ENCODE data around the gene CENPA.
A peak's percentile ranks its signal among the peaks of the same experiment; 100 is the strongest.
"Not testable (repeated sequence)": the region's sequence is repeated elsewhere in the genome, so short reads cannot be mapped to it uniquely, and the experiment has no call there.

CENPA gene

DNA sequence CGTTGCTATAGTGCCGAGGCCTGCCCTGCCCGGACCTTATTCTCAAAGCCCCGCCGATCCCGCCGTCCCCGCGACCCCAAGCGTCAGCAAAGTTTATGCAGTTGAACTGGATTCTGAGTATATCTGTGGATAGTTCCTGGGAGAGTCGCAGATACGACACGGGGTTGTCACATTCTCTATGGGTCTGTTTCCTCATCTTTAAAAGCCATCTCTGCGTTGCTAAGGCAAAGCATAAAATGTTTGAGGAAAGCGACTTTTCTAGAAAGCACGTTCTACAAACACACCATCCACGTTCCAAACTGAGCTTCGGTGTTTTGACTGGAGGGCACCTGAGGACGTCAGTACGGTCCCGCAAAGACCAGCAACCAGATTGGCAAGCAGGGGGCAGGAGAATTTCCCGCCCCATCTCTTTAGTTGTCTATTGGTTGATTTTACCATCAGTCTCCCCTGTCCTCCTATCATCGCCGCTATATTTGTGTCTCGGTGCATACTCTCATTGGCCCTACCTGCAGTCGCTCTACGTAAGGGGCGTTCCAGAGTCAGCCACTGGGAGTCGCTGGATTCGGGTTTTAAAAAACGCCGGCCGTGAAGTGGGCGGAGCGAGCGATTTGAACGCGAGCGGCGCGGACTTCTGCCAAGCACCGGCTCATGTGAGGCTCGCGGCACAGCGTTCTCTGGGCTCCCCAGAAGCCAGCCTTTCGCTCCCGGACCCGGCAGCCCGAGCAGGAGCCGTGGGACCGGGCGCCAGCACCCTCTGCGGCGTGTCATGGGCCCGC lies at the start of gene CENPA:
CENPA (plus strand) TSS at position 626 of the 776 bp plus-strand sequence; CDS start at position 767, 141 bp downstream.
- DNase-seq = peak; percentile 81

DNA sequence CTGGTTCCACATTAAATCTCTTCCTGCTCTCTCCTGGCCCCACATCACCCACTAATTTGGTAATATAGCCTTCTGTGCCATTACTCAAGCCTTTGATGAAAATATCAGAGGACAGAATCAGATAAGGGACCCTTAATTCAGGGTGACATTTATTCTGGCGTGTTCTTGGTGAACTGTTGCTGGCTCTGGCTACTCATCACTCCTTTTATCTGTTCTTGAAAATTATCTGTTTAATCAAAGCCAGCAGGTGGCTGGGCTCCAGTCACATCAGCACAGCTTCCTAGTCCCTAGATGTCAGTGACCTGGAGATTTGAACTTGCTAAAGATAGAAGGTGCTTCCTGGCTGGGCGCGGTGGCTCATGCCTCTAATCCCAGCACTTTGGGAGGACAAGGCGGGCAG lies 48.6 kb upstream of the CENPA start:
- DNase-seq = no peak

DNA sequence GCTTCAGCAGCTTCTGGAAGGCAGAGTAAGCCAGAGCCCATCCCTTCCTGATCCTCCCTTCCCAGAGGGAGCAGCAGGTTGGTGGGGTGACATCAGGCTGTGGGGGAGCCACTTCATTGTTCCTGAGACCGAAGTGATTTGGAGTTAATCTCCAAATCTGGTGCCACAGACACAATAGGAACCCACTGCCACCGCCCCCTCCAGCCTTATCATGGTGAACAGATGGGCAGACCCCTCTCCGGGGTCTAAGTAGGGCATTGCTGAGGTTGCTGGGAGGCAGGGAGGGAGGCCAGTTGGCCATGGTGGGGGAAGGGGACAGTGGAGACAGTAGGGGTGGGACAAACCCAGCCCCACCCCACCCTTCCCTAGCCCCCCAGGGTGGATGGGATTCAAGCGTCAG lies 47.4 kb upstream of the CENPA start:
- no peak for DNase-seq

DNA sequence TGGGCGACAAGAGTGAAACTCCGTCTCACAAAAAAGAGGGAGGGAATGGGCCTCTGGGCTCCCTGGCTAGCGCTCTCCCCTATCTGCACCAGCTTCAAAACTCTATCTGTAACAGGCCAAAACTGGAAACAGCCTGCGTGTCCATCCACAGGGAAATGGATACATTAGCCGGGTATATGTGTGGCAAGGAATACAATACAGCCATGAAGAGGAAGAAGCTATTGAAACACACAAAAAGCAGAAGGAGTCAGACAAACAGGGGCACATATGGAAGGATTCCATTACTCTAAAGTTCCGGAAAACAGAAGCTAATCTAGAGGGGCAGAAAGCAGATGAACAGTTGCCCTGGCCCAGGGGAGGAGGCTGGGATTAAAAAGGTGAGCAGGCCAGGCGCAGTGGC lies 46.3 kb upstream of the CENPA start:
- no peak for DNase-seq

DNA sequence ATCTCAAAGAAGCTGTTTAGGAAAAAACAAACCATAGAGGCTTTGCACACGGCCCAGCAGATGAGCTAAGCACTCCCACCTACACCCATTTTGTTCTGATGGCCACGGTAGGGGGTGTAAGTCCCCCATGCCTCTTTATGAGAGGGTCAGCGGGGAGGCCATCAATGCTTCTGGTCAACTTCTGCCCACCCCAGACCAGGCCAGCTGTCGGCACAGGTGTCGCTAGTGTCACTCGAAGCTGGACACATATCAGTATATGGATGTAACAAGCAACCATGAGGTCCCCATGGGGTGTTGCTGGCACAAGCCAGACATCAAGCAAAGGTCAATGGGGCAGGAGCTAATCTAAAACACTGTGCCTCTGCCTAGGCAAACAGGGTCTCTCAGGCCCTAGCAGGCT lies 45.5 kb upstream of the CENPA start:
- no peak for DNase-seq

DNA sequence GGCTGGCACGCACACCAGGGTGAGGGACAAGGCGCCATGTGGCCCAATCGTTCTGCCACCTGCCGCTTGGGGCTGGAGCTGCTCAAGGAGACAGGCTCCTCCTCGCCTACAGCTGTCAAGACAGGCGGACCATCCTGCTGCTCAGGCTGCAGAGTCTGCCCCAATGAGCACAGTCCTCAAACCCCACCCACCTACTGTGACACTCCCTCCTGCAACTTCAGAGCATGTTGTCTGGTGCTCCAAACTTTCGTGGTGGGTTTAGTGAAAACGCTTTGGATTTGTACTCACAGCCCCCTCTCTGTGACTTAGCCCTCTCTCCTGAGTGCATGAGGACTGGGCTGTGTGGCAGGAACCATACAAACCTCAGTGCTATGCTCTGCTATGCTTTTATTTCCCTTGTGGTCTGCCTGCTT lies 45.0 kb upstream of the CENPA start:
- no peak for DNase-seq

DNA sequence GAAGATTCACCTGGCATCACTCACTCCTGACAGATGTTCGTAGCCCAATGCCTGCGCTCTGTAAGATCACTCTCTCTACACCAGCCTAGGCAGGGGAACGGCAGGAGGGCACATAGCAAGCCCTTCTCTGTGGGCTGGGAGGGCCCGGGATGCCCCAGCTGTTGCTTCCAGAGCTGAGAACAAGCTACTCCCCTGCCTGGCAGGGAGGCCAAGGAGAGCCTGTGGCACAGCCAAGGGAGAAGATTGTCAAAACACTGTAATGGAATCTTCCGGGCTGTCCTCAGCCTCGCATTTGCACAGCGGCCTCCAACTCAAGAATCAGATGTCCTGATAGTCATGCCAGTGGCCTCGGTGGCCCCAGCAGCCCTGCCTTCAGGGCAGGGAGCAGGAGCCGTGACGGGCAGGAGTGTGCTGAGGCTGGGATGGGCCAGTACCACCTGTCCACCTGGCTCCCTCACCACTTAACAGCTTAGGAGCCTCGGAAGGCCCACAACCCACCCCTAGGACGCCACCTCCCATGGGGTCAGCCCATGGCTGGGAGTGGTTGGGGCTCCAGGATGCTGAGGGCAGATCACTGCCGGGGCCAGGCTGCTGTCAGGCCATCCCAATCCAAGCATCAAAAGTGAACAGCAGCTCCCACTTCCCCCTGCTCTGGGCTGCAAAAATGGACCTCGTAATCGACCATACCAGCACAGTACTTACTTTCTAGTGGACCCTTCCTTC lies 43.6 kb upstream of the CENPA start:
- DNase-seq = no peak

DNA sequence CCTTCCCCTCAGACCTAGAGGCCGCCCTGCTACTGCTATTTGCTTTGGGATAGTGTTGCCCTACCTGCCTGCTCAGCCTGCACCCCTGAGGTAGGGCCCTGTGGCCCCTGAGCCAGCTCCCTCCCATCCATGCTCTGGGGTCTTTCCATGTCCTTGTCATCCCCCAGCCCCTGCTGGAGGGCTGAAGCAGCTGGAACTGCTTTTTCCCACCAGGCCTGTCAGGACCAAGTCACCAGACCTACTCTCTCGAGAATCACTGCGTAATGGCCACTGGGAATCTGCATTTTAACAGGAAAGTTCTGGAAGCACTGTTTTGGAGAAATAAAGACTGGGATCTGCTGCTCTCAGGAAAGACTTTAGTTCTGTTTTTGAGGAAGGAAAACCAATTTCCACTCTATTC lies 42.0 kb upstream of the CENPA start:
- DNase-seq = no peak

DNA sequence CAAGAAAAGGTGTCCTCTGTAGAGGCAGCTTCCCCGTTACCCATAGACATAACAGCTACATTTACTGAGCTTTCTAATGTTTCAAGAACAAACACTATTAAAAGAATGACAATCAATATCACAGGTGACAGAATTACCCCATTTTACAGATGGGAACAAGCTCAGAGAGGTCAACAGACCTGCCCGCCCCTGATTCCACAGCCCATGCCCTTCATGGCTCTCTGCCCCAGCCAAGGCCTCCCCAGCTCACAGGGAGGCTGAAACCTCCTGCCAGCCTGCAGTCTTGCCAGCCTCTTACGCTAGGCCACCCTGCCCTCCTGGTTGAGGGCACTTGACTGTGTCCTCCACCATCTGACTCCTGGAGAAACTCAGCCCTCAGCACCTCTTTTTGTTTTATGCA lies 40.9 kb upstream of the CENPA start:
- no peak for DNase-seq

DNA sequence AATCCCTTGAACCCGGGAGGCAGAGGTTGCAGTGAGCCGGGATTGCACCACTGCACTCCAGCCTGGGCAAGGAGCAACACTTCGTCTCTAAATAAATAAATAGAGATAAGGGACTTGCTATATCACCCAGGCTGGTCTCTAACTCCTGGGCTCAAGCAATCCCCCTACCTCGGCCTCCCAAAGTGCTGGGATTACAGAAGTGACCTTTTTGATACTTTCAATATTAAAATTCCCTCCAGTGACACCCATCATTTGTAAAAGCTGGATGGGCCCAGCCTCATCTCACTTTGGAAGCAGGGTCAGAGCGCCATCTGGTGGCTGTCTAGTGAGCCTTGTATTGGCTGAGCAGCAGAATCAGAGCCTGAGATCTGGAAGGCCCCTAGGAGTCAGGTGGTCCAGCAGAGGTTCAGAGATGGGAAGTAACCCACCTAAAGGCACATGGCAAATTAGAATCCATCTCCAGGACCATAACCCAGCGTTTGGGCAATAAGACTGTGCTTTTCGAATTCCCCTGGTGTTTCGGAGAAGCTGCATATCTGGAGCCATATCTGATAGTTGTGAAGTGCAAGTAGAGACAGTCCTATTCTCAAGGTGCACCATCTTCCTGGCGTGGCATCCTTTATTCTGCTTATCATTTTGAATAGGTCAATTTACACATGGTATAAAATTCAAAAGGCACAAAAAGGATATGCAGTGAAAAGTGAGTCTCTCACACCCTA lies 40.1 kb upstream of the CENPA start:
- DNase-seq = peak; percentile 16

DNA sequence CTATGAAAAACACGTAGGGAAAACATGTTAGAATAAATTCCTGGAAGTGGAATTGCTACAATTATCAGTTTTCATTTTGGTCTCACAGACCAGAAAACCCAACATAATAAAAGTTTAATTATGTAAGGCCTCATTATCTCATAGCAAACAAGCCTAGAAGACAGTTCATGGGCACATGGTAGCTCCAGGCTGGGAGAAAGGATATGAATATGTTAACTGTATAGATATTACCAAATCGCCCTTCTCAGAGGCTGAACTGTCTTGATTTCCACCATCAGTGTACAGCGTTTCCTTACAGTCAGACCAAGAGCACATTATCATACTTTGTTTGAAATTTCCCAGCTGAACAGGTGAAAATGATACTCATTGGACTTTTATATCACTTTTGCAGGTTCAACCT lies 38.9 kb upstream of the CENPA start:
- no peak for DNase-seq

DNA sequence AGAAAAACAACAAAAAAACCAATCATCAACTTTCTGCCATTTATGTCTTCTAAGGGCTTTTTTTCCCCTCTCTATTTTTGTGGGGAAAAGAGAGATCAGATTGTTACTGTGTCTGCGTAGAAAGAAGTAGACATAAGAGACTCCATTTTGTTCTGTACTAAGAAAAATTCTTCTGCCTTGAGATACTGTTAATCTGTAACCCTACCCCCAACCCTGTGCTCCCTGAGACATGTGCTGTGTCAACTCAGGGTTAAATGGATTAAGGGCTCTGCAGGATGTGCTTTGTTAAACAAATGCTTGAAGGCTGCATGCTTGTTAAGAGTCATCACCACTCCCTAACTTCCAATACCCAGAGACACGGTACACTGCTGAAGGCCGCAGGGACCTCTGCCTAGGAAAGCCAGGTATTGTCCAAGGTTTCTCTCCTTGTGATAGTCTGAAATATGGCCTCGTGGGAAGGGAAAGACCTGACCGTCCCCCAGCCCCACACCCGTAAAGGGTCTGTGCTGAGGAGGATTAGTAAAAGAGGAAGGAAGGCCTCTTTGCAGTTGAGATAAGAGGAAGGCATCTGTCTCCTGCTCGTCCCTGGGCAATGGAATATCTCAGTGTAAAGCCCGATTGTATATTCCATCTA lies 36.0 kb upstream of the CENPA start:
- not testable (repeated sequence) for DNase-seq

DNA sequence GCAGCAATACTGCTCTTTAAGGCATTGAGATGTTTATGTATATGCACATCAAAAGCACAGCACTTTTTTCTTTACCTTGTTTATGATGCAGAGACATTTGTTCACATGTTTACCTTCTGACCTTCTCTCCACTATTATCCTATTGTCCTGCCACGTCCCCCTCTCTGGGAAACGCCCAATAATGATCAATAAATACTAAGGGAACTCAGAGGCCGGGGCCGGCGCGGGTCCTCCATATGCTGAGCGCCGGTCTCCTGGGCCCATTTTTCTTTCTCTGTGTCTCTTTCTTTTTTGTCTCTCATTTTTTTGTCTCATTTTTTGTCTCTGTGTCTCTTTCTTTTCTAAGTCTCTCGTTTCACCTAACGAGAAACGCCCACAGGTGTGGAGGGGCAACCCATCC lies 35.4 kb upstream of the CENPA start:
- not testable (repeated sequence) for DNase-seq

DNA sequence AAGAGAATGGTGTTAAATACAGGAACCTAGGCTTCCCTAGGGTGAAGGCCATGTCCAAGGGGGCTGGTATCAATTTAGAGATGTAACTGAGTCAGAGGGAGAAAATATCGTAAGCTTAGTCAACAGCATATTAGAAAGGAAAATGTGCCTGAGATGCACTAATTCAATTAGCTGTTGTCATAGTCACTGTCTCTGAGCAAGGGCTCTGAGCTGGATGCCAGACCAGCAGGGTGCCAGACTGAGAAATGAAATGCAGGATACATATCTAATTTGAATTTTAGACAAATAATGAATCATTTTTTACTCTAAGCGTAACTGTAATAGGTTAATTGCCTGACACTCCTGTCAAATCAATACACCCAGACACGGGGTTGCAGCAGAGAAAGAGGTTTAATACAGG lies 33.2 kb upstream of the CENPA start:
- no peak for DNase-seq

DNA sequence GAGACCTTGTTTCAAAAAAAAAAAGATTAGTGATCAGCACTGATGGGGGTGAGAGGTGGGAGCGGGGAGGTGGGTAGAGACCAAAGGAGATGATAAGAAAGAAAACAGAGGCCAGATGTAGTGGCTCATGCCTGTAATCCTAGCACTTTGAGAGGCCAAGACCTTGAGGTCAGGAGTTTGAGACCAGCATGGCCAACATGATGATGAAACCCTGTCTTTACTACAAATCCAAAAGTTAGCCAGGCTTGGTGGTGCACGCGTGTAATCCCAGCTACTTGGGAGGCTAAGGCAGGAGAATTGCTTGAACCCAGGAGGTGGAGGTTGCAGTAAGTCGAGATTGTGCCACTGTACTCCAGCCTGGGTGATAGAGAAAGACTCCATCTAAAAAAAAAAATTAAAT lies 31.3 kb upstream of the CENPA start:
- DNase-seq = no peak

DNA sequence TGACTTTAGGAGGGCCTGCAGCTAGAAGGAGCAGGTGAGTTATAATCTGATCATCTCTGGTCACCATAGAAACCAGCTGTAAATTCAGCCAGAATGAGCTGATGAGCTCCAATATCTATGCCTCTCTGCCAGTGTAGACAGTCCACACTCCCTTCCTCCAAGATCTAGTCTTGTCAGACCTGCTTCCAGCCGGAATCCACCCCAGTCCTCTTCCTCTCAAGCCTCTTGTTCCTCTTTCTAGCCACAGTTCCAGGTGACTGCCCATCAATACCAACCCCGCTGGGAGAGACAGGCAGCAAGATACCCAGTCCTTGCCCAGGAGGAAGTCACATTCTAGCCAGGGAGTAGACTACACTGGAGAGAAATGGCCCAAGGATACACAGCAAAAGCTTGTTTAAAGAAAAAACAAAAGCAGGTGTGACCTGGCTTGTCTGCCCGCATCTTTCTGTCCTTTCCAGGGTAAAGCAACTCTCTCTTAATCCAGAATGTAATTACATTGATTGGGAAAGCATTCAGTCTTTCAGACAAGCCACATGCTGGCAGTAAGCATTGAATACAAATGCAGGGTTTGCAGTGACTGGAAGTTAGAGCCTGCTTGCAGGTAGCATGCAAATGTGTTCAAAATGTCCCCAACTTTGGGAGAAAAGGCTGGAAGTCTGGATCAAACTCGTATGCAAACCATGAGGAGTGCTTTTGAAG lies 30.7 kb upstream of the CENPA start:
- no peak for DNase-seq

DNA sequence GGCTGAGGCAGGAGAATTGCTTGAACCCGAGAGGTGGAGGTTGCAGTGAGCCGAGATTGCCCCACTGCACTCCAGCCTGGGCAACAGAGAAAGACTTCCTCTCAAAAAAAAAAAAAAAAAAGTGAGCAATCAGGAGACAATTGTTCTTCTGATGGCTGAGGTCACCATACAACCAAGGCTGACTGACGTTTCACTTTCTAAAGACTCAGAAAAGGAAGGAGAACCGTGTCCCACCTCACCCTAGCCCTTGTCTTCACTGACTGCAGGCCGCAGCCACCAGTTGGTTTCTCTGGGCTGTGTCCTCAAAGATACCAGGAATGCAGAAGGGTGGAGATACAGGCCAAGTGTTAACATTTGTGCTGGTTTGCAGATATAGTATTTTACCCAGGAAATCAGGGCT lies 29.5 kb upstream of the CENPA start:
- DNase-seq = no peak

DNA sequence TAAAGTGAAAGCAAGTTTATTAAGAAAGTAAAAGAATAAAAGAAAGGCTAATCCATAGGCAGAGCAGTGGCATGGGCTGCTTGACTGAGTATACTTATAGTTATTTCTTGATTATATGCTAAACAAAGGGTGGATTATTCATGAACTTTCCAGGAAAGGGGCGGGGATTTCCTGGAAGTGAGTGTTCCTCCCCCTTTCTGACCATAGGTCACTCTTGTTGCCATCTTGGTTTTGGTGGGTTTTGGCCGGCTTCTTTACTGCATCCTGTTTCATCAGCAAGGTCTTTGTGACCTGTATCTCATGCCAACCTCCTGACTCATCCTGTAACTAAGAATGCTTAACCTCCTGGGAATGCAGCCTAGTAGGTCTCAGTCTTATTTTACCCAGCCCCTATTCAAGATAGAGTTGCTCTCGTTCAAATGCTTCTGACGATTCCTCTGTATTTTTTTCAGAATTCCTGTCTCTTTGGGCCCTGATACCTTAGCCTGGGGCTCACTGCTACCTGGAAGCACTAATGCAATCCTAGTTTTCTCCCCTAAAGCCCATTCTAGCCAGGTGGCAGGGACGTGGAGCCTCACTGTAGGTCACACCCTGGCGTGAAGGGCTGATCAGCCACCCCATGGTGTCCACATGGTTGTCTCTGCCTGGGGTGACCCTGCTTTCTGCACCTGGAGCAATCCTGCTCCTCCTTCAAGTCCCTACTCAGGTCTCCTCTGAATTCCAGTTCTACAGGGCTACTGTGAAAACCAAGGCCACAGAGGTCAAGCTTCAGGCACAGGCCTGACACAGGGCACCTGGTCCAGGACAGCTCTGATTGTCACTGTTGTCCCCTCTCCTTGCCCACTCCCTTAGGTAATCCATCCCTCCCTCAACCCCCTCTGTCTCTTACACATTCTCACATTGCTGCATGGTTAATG lies 27.7 kb upstream of the CENPA start:
- peak; percentile 62 for DNase-seq

DNA sequence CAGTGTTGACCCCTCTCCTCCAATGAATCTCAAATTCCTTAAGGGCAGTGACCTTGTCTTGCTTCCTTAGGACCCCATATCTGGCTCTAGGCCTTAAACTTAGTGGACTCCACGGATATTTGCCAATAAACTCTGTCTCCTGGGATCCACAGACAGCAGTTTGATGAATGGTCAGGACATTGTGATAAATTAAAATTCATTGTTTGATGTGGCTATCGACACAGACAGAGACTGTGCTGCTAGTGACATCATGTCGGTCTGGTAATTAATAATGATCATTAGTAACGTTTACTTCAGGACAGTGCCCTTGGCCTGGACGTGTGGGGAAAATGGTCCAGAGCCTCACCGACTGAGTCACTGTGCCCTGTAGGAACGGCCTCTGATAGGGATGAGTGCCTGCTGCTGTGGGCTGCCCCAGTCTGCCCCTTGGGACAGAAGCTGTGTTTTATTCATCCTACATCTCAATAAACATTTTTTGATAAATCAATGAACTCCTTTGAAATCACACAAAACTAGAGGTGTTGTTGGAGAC lies 27.0 kb upstream of the CENPA start:
- DNase-seq = no peak

DNA sequence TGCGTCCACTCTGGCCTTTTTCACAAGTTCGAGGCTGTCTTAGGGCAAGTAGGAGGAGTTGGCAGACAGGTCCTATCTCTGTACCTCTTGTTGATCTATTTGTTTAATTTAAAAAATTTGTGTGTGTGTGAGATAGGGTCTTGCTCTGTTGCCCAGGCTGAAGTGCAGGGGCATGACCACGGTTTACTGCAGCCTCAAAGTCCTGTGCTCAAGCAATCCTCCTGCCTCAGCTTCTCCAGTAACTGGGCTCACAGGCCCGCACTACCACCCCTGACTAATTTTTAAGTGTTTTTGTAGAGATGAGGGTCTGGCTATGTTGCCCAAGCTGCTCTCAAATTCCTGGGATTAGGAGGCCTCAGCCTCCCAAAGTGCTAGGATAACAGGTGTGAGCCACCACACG lies 26.0 kb upstream of the CENPA start:
- no peak for DNase-seq

DNA sequence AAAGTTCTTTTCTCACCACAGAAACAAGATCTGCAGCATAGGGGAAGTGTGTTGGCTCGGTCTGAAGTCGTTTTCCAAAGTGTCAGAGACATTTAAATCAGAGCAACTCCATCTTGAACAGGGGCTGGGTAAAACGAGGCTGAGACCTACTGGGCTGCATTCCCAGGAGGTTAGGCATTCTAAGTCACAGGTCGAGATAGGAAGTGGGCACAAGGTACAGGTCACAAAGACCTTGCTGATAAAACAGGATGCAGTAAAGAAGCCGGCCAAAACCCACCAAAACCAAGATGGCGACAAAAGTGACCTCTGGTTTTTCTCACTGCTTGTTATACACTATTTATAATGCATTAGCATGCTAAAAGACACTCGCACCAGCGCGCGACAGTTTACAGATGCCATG lies 24.9 kb upstream of the CENPA start:
- DNase-seq = not testable (repeated sequence)
